SU-DHL-6 (cell line): ENCODE results near the gene TBX3.
"Not testable (repeated sequence)": the region's sequence is repeated elsewhere in the genome, so short reads cannot be mapped to it uniquely, and the experiment has no call there.

Source experiments
- CTCF ChIP-seq: fragments of 200-600 bp; sonication (generic); IDR thresholded peaks from one replicate; pipeline ENCODE4 v1.5.1; 2017; ENCODE audit warnings: antibody characterized with exemption, mild to moderate bottlenecking, low read length, moderate library complexity; ENCODE audit not compliant: insufficient read depth, poor library complexity, severe bottlenecking
- EZH2phosphoT487 ChIP-seq: fragments of 200-600 bp; sonication (generic), shearing (Covaris generic); conservative IDR thresholded peaks from 2 replicates; pipeline ENCODE4 v1.6.1; 2018; ENCODE audit warnings: mild to moderate bottlenecking, antibody characterized with exemption, low read length, moderate library complexity, mixed read lengths

GRCh38 chr12:114722176-114722575 lies 38.2 kb upstream of the TBX3 start:
- TF ChIP-seq CTCF, EZH2phosphoT487: not testable (repeated sequence)
